Measurements from ENCODE around the gene SMPX. TPM values are rescaled to one million over a fixed set of nuclear protein-coding genes. Genes with fewer than 3 reads are reported as not detected.

SMPX gene
- polyA plus RNA-seq (2012; rRNA removed), result not detected in 2 replicates
- not detected in 2 replicates for polyA plus RNA-seq (2012; cell fraction: cytosol; rRNA removed)
- polyA plus RNA-seq (2012; cell fraction: nucleus; rRNA removed), result not detected in 2 replicates

- POLR2A ChIA-PET, result no interaction called here
- Histone ChIP-seq H3K9me2 (no peaks in the 10 kb centered on the region), H3K27ac (ENCODE audit: low read depth in 2 of 2, low read length in 1 of 2) (no peak within 1 kb of the TSS), H3K9me3 (no peaks in the 10 kb centered on the region), H3K4me3 (ENCODE audit: low read depth in 2 of 2, low read length in 1 of 2) (no peak within 1 kb of the TSS), H3F3A (replicated peaks; ENCODE audit: insufficient read depth) (no peaks in the 10 kb centered on the region), H3K4me2 (no peak within 1 kb of the TSS), H3K36me3 (replicated peaks in 1 of 2; ENCODE audit: control insufficient read depth in 1 of 2, insufficient read depth in 2 of 2, low read length in 1 of 2) (no peaks in the 10 kb centered on the region), H2AFZ (ENCODE audit: low read depth) (no peak within 1 kb of the TSS), H4K20me1 (ENCODE audit: insufficient read depth) (no peaks in the 10 kb centered on the region), H3K27me3 (ENCODE audit: insufficient read depth) (peaks cover 16% of the 10 kb centered on the region; the same call in 1 of the 2 replicates), H3K9ac (no peak within 1 kb of the TSS), H3K4me1 (ENCODE audit: control insufficient read depth in 1 of 2, insufficient read depth in 2 of 2, low read depth in 1 of 2, low read length in 1 of 2) (no peaks in the 10 kb centered on the region), H3K79me2 (ENCODE audit: insufficient read depth) (no peaks in the 10 kb centered on the region)
- 40% methylated on average over 12 of the region's 12 CpGs for WGBS (ENCODE audit: low lambda C conversion rate)
- CTCF ChIA-PET, result interaction anchor here (0.9 to 1.8 kb wide), 4 partner anchors 11 to 1230 kb away, joined by 3 to 7 read pairs (median 4); no protein-coding TSS in a partner anchor
- TF ChIP-seq GABPA (IDR thresholded peaks at IDR 0.05; ENCODE audit: low read depth), result no peak
- TF ChIP-seq USF2 (IDR thresholded peaks at IDR 0.05; ENCODE audit: borderline replicate concordance, low read depth, low read length), result no peak
- no peak for TF ChIP-seq TAF1 (IDR thresholded peaks at IDR 0.05; ENCODE audit: borderline replicate concordance, low read depth, low read length)
- TF ChIP-seq POLR2AphosphoS5 (IDR thresholded peaks at IDR 0.05; ENCODE audit: low read depth, low read length), result no peak
- no peak for TF ChIP-seq RFX5 (IDR thresholded peaks at IDR 0.05; ENCODE audit: low read length)
- no peak for TF ChIP-seq TEAD4 (IDR thresholded peaks at IDR 0.05; ENCODE audit: borderline replicate concordance, insufficient read depth)
- no peak for TF ChIP-seq JUND (IDR thresholded peaks at IDR 0.05)
- no peak for DNase-seq
Observed at GRCh38 chrX:21757960-21758359, at the start of gene SMPX. TSS of gene SMPX (minus strand) at chrX:21758116. CDS start at chrX:21754290, 3,826 bp downstream.

GRCh38 chrX:21806691-21807090 is 48.8 kb upstream of the SMPX start:
- no peak for DNase-seq
- Histone ChIP-seq H3K4me3 (ENCODE audit: low read depth in 2 of 2, low read length in 1 of 2) (no peak overlapping the region), H3K27ac (ENCODE audit: low read depth in 2 of 2, low read length in 1 of 2) (no peak overlapping the region), H3K4me2 (no peak overlapping the region), H3K9ac (no peak overlapping the region), H3K9me2 (no peaks in the 10 kb centered on the region), H3F3A (replicated peaks; ENCODE audit: insufficient read depth) (no peaks in the 10 kb centered on the region), H3K9me3 (no peaks in the 10 kb centered on the region), H2AFZ (ENCODE audit: low read depth) (no peak overlapping the region), H4K20me1 (ENCODE audit: insufficient read depth) (no peaks in the 10 kb centered on the region), H3K27me3 (ENCODE audit: insufficient read depth) (peaks cover 9% of the 10 kb centered on the region; the same call in 1 of the 2 replicates), H3K79me2 (ENCODE audit: insufficient read depth) (no peaks in the 10 kb centered on the region), H3K36me3 (replicated peaks in 1 of 2; ENCODE audit: control insufficient read depth in 1 of 2, insufficient read depth in 2 of 2, low read length in 1 of 2) (no peaks in the 10 kb centered on the region), H3K4me1 (ENCODE audit: control insufficient read depth in 1 of 2, insufficient read depth in 2 of 2, low read depth in 1 of 2, low read length in 1 of 2) (no peaks in the 10 kb centered on the region)
- ChIA-PET POLR2A (no interaction called here), CTCF (no interaction called here)
- no peak for TF ChIP-seq SMC3 (IDR thresholded peaks at IDR 0.05; ENCODE audit: low read depth, low read length)
- no peak for TF ChIP-seq TCF12 (IDR thresholded peaks at IDR 0.05)
- no peak for TF ChIP-seq GABPA (IDR thresholded peaks at IDR 0.05; ENCODE audit: low read depth)
- TF ChIP-seq RCOR1 (IDR thresholded peaks at IDR 0.05; ENCODE audit: low read length), result no peak
- TF ChIP-seq IRF3 (IDR thresholded peaks at IDR 0.05; ENCODE audit: low read depth, low read length), result no peak
- no peak for TF ChIP-seq NRF1 (IDR thresholded peaks at IDR 0.05; ENCODE audit: low read depth, low read length)
- no peak for TF ChIP-seq MEF2A (IDR thresholded peaks at IDR 0.05; ENCODE audit: borderline replicate concordance, low read depth)
- TF ChIP-seq EZH2phosphoT487 (IDR thresholded peaks at IDR 0.05; ENCODE audit: borderline replicate concordance, low read depth), result no peak
- no peak for TF ChIP-seq PBX3 (IDR thresholded peaks at IDR 0.05)
- TF ChIP-seq MAX (IDR thresholded peaks at IDR 0.05; ENCODE audit: low read depth), result no peak
- no peak for TF ChIP-seq NFIC (IDR thresholded peaks at IDR 0.05; ENCODE audit: borderline replicate concordance)
- TF ChIP-seq TEAD4 (IDR thresholded peaks at IDR 0.05; ENCODE audit: borderline replicate concordance, insufficient read depth), result no peak
- no peak for TF ChIP-seq EP300 (IDR thresholded peaks at IDR 0.05; ENCODE audit: borderline replicate concordance in 1 of 2, low read depth in 1 of 2, low read length in 1 of 2)
- TF ChIP-seq RAD21 (IDR thresholded peaks at IDR 0.05; ENCODE audit: low read length), result no peak
